Activated CD4-positive, alpha-beta T cell treated with anti-CD3 and anti-CD28 coated beads, Interleukin-2, Interleukin-4, amounts not matched to agents 100 ng/mL and 50 ng/mL, durations not matched to agents 16 hours and 8 hours (primary cell): ENCODE measurements around the gene PRR33.
A peak's percentile ranks its signal among the peaks of the same experiment; 100 is the strongest.
"Not testable (repeated sequence)": the region's sequence is repeated elsewhere in the genome, so short reads cannot be mapped to it uniquely, and the experiment has no call there.

Source experiments
- DNase-seq: peaks from one replicate; pipeline ENCODE4 v3.0.0-alpha.2; 2020; ENCODE audit warnings: low spot score

The PRR33 gene

DNA sequence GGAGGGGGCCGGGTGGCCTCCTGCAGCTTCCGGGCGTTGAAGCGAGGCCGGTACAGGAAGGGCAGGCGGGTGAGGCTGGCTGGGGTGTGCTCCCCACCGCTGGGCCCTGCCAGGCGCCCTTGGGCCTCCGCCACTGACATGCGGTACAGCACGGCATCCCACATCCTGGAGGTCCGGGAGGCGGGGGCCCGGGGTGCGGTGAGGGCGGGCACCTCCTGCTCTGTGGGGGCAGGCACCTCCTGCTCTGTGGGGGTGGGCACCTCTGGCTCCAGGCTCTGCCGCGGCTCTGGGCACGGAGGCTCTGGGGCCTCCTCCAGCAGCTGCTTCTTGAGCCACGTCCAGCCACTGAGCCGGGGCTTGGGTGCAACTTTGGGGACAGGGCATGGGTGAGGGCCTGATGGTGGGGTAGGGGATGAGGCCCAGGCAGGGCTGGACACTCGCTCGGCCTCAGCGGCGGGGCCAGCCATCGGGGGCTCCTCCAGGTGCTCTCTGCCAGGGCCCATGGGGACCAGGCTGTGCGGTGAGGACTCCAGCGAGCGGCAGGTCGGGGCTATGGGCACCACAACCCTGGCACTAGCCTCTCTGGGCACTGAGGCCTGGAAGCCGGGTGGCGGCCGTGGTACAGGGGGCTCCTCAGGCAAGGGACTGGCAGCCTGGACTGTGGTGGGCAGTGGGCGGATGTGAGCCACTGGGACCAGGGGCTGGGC is 2.3 kb downstream of the PRR33 start:
- DNase-seq, result peak; percentile 82

DNA sequence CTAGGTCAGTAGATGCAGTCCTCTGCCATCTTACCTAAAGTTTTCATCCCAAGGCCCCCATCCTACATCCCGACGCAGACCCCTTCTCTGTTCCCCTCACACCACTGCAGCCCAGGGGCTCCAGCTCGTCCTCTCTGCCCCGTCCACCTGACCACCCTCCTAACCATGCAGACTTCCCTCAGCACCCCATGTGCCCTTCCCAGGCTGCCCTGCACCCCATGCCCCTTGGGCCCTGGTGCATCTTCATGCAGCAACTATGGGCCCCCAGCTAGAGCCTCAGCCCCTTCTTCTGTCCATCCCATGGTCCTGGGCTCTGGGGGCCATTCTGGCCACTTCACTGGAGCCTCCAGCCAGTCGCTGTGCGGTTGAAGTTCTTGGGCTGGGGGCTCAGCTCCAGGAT is 2.9 kb downstream of the PRR33 start:
- no peak for DNase-seq

DNA sequence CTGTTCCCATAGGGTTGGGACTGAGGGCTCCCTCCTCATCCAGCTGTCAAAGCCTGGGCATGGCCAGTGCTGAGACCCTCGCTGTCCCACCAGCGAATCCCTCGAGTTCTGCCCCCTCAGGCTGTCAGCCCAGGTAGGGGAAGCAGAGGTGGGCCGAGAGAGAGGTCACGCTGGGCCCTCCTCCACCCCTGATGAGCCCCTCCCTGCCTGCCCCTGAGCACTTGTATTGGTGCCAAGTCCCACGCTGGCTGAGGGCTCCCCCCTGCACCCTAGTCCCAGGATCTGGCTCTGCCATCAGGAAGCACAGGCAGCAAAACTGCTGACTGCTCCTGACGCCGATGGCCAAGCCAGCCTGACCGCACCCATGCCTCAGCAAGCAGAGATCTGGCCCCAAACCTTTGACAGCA is 3.3 kb downstream of the PRR33 start:
- no peak for DNase-seq

DNA sequence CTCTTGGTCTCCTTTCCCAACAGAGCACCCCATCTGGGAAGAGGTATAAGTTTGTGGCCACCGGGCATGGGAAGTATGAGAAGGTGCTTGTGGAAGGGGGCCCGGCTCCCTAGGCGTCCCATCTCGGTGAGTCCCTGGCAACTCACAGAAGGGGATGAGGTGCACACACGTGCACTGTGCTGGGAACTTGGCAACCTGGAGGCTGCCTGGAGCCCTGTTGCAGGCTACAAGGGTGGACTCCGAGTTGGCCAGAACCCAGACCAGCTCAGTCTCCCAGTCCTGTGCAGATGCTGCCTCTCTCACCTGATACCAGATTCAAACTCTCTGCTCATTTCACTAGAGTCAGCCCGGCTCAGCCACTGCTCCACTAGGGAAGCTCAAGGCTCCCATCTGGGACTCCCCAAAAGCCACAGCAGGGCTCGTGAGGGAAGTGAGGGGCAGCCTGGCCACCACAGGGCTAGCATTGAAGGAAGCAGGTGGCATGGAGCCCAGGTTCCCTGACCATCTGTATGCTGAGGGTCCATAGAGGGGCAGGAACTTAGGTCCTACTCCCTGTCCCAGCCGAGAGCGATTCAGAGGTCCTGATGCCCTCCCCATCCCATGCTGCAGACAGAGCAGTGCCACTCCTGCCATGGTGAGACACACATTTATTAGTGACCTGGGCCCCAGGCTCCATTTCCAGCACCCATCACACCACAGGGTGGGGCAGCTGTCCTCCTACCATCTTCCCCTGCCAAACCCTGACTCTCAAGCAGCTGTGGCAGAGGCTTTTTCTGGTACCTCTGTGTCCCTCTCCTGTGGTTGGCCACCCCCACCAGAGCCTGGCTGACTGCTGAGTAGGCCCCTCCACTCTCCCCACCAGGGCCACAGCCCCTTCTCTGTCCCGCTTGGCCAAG is 4.0 kb downstream of the PRR33 start:
- no peak for DNase-seq

DNA sequence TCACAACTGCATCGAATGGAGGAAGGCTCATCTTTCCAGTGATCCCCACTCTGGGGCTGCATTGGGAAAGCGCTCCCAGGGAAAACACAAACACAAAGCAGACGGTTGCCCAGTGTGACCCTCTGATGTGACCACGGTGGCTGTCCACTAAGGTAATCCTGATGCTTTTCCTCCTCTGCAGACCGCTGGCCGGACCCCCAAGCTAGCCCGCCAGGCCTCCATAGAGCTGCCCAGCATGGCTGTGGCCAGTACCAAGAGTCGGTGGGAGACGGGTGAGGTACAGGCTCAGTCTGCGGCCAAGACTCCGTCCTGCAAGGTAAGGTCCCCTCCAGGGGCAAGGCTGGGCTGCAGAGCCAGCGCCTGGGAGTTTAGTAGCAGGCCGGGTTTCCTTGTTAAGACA is 5.1 kb downstream of the PRR33 start:
- DNase-seq, result not testable (repeated sequence)

DNA sequence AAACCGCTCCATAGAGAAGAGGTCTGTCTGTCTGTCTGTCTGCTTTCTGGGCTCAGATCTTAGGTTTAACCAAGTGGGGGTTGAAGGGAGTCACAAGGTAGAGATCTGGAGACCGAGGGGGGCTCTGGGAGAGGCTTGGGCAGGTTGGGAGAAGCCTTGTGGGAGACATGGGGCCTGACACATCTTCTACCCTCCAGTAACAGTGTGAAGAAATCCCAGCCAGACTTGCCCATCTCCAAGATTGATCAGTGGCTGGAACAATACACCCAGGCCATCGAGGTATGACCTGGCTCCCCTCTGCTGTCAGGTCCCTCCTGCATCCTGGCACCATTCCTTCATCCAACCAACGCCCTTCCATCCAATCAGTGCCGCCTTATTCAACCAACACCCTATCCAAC is 7.4 kb downstream of the PRR33 start:
- no peak for DNase-seq

DNA sequence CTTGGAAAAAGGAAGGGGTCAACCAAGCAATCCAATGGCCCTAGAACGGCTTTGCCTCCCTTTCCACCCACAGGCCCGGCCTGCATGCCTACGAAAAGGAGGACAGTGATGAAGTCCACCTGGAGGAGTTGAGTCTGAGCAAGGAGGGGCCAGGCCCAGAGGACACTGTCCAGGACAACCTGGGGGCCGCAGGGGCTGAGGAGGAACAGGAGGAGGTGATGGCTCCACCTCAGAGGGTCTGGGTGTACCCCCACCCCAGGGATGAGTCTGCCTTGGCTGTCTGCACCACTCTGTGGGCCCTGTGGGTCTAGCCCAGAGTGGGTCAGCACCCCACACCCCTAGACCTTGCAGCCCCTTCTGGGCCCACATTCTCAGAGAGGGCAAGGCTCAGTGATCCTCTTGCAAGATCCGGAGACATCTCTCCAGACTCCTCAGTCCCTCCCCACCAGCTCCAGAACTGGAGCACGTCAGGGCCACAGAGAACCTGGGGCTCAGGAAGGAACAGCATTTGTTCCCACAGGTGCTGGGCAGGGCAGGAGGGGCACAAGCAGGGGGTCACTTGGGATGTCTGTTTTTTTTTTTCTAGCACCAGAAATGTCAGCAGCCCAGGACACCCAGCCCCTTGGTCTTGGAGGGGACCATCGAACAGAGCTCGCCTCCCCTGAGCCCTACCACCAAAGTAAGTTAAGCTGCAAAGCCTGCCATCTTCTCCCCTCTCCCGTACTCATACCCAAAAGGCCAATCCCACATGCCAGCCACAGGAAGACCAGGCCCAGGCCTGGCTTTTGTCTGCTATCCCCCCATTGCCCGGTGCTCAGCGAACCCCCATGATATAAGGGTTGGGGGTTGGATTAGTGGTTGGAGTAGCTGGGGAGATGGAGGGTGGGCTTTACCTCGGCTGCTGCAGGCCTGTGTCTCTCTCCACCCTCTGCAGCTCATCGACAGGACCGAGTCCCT is 8.1 kb downstream of the PRR33 start:
- no peak for DNase-seq

DNA sequence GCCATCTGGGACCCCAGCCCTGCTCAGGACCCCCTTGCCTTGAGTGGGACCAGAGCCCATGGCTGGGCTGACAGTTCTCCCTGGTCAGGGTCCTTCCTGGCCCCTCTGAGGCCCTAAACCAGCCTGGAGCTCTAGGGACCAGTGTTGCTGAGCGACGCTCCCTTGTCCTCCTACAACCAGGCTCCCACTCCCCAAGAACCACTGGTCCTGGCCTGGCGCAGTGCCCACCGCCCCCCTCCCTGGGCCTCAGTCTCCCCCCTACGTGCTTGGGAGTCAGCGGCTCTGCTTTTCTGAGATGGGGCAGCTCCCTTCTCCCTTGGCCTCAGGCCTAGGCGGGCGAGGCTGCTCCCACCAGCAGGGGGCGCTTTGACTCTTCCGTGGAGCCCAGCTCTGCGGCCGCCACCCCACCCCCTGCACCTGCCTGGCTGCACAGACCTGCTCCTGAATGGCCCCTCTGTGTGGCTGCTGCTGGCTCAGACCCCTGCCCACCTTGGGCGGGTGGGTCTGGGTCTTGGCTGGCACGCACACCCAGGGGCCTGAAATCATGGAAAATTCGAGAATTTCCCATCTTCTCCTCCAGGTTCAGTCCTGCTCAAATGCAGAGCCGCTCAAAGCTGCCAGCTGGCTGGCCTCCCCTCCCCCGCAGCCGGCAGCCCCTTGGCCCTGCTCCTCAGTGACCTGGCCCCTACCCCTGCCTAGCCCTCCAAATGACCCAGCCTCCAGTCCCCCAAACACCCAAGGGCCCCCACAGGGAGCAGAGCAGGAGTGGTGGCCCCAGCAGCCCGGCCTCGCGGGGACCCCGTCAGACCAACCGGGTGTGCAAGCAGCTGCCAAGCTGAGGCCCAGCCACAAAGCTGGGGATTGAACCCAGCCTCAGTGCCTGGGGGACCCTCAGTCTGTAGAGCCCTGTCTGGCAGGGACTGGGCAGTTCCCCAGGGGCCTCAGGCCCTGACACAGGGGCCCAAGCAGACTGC is 9.1 kb downstream of the PRR33 start:
- DNase-seq, result peak; percentile 78

DNA sequence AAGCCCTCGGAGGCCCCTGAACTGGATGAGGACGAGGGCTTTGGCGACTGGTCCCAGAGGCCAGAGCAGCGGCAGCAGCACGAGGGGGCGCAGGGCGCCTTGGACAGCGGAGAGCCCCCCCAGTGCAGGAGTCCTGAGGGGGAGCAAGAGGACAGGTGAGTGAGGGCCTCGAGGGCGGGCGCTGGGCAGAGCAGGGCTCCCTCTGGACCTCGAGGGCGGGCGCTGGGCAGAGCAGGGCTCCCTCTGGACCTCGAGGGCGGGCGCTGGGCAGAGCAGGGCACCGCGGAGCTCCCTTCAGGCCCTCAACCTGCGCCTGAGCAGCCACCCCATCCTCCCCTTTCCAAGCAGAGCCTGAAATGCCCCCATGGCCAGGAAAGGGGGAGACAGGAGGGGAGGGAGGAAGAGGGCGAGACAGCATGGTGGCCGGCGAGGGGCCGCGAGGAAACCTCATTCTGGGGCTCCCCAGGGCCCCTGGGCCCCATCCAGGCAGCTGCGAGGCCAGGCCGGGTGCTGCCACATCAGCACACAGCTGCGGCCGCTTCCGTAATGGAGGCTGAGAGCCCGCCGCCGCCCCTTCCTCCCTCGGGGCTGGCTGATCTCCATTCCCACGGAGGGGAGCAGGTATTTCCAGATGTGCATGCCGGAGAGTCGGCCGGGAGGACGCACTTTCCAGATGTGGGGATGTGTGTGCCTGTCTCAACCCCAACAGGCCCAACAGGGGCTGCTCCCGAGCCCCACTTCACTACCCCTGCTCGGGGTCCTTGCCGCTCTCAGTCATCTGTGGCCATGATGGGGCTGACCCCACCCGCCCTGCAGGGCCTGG is 10.0 kb downstream of the PRR33 start:
- no peak for DNase-seq

DNA sequence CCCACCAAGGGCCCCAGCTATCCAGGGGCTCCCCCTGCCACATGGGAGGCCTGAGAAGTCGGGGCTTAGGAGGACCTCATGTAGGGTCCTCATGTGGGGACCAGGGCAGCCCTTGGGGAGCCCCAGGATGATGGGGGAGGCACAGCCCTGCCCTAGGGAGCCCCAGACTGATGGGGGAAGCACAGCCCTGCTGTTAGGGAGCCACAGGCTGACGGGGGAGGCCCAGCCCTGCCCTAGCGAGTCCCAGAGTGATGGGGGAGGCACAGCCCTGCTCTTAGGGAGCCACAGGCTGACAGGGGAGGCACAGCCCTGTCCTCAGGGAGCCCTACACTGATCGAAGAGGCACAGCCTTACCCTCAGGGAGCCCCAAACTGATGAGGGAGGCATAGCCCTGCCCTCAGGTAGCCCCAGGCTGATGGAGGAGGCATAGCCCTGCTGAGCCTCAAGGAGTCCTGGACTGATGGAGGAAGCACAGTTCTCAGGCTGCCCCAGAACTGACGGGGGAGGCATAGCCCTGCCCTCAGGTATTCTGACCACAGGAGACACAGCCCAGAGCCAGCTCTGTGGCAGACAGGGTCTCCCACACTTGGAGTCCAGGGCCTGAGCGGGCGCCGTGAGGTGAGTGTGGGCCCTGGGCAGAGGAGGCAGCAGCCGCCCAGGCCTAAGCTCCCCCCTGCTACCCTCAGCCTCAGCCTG is 10.8 kb downstream of the PRR33 start:
- no peak for DNase-seq

DNA sequence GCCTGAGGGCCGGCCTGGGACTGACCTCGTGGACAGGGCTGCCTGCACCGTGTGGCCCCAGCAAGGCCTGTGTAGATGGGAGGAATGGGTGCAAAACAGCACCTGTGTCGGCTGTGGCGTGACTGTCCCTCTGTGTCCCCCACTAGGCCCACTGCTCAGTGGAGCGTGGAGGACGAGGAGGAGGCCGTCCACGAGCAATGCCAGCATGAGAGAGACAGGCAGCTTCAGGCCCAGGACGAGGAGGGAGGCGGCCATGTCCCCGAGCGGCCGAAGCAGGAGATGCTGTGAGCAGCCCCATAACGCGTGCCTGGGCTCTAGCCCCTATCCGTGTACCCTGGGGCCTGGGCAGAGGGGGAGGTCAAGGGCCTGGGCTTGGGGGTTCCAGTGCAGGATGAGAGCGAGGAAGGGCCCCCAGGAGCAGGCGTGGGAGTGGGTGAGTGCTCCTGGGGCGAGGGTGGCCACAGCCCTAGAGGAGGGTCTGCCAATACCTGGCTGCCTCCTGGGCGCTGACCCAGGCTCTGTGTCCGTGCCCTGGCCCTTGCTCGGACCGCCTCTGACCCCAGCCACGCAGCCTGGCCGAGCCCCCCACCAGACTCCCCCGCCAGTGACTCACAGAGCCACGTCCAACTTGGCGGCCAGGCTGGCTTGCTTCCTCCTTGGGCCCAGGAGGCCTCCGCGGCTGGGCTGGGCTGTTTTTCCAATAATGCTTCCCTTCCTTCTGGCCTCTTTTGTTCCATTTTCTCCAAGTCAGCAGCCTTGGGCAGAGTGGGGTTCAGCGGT is 11.6 kb downstream of the PRR33 start:
- DNase-seq, result no peak

DNA sequence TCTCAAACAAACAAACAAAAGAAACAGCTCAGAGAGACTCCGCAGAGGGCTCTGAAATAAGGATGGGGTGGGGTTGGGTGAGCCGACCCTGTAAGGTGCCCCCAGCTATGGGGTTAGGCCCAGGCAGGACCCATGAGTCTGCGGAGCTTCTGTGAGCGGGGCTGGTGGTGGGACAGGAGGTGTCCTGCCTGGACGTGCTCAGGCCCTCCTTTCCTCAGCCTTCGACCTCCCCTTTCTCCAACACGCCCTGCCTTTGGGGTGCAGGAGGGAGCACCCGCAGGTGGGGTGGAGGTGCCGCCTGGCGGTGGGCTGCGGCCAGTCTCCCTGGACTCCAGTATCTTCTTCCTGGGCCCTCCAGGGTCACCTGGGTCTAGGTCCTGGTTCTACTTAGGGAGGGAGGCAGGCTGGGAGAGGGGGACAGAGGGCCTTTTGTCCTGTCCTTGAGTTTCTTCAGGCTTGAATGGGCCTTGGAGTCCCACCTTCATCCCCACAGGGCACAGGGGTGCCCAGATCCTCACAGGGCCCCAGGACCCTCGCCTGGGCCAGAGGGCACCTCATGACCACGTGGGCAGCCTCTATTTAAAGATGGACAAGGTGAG is 12.3 kb downstream of the PRR33 start:
- no peak for DNase-seq

DNA sequence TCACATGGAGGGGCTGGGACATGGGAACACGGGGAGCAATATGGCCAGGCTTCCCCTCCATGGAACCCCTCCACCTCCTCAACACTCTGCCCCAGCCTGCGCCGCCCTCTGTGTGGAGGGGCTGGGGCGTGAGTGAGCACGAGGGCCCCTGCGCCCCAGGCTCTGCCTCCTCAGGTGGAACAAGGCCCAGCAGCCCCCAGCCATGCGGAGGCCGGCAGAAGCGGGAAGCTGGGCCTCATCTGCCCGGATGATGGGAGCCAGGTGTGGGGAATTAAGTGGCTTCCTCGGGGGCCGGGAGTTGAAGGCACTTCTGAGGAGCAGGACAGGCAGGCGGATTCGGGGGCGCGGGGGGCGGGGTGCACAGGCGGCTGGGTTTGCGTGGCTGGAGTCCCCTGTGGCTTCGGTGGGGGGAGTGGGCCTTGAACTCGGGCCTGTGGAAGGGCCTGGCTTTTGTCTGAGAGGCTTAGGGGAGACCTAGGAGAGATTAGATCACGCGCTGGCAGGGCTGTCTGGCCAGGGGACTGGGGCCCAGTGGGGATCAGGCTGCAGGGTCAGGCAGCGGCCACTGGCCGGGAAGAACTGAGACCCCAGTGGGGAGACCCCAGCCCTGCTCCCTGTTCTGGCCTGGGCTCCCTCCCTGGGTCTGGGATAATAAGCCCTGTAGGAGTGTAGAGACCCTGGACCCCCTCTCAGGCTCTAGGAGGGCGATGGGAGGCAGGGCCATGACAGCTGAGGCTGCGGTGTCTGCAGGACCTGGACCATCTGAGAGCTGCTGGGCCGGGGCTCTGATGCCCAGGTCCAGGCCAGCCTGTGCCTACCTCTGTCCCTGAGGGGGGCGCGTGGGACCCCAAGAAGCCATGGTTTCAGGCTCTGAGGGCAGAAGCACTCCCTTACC is 13.3 kb downstream of the PRR33 start:
- no peak for DNase-seq

DNA sequence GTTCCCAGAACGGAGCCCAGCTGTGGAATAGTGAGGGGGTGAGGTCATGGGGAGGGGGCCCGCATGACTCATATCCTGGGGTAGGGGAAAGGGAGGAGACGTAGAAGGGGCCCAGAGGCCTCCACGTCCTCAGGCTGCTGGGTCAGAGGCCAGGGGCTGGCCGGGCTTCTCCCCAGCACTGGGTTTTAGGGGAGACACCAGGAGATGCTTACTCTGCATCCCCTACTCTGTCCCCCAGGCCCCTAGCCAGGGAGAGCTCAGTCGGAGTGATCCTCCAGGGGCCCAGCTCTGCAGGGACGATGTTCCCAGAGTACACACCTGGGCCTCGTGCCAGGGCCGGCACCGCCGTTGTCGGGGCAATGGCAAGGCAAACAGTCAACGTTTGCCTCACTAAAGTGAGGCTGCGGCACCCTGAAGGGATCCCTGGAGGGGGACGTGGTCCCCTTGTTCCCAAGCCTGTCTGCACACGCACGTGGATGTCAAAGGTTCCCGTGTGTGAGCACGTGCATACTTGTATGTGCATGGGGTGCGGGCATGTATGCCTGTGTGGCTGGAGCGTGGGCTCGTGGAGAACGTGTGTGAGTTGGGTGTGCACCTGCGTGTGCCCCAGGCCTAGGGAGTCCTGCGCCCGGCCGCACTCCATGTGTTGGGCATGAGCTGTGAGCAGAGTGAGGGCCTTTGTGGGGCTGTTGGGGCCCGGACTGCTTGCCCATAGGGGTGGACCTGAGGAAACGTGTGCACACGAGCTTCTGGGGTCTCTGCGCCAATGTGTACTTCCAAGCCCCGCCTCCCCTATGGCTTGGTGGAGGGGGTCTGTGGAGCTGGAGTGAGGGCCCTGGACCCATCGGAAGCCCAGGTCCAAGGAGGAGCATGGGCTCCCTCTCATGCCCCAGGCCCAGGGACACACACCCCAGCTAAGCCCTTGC is 14.2 kb downstream of the PRR33 start:
- no peak for DNase-seq

DNA sequence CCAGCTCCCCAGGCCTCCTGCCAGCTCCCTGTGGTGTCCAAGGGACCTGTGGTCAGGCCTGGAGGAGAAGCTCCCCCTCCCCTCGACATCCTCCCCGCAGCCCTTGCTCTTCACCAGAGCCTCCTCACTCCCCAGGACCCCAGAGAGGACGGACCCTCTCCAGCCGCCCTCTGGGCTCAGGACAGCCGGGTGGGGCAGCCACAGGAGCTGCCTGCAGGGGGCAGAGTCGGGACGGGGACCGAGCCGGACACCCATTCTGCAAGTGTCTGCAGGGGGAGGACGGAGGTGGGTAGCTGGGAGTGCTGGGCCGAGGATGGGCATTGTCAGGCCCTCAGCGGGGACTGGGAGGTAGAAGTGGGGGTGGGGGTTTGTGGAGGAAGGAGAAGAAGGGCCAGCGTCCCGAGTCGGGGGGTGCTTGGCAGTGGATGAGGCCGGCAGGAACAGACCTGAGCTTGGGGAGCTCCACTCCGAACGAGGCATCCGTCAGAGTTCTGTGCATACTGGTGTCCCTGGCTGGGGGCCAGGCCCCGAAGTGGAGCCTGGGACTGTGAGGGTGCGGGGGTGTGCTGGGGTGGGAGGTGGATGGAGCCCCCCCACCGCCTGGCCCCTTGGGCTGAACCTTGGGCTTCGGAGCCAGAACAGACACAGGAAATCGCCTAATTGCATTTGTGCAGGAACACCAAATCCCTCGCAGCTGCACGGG is 15.2 kb downstream of the PRR33 start:
- DNase-seq, result no peak
